ENCODE measurements around the gene TOMM34.

- TF ChIP-seq CTCF (IDR thresholded peaks at IDR 0.05; ENCODE audit: poor library complexity, severe bottlenecking) (no peak), RAD21 (conservative IDR thresholded peaks at IDR 0.05) (no peak), EZH2 (IDR thresholded peaks at IDR 0.05; ENCODE audit: borderline replicate concordance, insufficient read depth, low read length, poor library complexity, severe bottlenecking) (no peak), SMC3 (conservative IDR thresholded peaks at IDR 0.05; ENCODE audit: poor library complexity) (no peak)
Measured at GRCh38 chr20:44909872-44910689, 50.1 kb downstream of the TOMM34 start, which contains the start of gene PABPC1L.
